Fibroblast of villous mesenchyme (primary cell): Measurements from ENCODE around the gene MBNL1. TPM values are rescaled to one million over a fixed set of nuclear protein-coding genes. Genes with fewer than 3 reads are reported as not detected.
A peak's percentile ranks its signal among the peaks of the same experiment; 100 is the strongest.

ENCODE experiments used
- DNase-seq: peaks from one replicate; pipeline ENCODE4 v3.0.0-alpha.2; 2010; ENCODE audit warnings: low read depth
- H3K4me3 ChIP-seq: 2 replicates; pipeline ENCODE4 v1.5.1; 2011; ENCODE audit warnings: low read depth, mild to moderate bottlenecking, low read length
- total RNA-seq: library from RNA; depleted of rRNA; stranded (reverse); fragments of >200 nt; gene quantifications from 2 replicates; pipeline ENCODE4 v1.2.3, GENCODE V29; 2012
- TF ChIP-seq, protein P1 (sequence below): IDR thresholded peaks from 2 replicates; pipeline ENCODE4 v1.5.1; 2012; ENCODE audit warnings: low read depth, mild to moderate bottlenecking, low read length; ENCODE audit not compliant: insufficient read depth

Gene MBNL1
- total RNA-seq, 1 donor = 440 TPM

DNA sequence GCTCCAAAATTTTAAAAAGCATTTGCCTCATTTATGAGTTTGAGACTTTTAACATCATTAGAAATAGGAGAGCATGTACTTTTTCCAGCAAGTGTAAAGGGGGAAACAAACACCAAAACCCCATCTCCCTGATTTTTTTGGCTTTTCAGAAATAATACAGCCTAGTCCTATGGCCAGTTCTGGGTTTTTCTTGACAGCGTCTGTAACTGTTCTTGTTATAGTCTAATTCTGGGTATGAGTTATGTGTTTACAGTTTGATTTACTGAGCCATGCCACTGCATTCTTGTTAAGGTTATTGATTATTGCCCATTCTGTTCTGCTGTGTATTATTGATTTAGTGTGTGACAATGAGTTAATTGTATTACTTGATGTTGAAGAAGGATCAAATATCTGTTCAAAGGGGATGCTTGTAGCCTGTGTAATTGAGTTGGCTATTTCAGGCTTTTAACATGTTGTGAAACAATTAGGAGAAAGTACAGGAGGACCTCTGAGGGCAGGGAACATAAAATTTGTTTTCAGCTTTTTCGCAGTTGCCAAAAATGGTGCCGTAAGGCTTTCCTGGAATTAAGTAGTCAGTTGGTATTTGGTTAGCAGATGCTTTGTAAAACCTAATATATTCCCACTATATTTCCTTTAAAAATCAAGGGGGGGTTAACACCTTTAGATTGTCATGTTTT lies 46.1 kb downstream of the MBNL1 start:
- TF ChIP-seq, protein P1, sequence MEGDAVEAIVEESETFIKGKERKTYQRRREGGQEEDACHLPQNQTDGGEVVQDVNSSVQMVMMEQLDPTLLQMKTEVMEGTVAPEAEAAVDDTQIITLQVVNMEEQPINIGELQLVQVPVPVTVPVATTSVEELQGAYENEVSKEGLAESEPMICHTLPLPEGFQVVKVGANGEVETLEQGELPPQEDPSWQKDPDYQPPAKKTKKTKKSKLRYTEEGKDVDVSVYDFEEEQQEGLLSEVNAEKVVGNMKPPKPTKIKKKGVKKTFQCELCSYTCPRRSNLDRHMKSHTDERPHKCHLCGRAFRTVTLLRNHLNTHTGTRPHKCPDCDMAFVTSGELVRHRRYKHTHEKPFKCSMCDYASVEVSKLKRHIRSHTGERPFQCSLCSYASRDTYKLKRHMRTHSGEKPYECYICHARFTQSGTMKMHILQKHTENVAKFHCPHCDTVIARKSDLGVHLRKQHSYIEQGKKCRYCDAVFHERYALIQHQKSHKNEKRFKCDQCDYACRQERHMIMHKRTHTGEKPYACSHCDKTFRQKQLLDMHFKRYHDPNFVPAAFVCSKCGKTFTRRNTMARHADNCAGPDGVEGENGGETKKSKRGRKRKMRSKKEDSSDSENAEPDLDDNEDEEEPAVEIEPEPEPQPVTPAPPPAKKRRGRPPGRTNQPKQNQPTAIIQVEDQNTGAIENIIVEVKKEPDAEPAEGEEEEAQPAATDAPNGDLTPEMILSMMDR = no peak
- peak; percentile 61 for DNase-seq
- no peak overlapping the region for H3K4me3 ChIP-seq

DNA sequence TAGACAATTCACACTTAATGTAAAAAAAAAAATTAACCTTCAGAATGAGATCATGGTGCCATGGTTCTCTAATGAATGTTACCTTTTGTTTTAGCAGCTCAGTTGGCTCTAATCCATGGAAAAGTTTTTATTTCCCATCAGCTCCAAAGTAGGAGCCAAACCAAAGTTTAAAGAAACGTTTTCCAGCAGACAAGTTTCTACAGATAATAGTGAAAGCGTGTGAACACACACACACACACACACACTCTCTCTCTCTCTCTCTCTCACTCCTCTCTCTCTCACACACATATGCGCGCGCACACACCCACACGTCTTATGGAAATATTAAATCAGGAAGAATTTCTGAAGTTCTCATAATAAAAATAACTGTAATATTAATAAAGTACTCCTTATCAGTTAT lies 46.9 kb downstream of the MBNL1 start:
- H3K4me3 ChIP-seq = no peak overlapping the region
- DNase-seq = no peak
- TF ChIP-seq, protein P1 = no peak

DNA sequence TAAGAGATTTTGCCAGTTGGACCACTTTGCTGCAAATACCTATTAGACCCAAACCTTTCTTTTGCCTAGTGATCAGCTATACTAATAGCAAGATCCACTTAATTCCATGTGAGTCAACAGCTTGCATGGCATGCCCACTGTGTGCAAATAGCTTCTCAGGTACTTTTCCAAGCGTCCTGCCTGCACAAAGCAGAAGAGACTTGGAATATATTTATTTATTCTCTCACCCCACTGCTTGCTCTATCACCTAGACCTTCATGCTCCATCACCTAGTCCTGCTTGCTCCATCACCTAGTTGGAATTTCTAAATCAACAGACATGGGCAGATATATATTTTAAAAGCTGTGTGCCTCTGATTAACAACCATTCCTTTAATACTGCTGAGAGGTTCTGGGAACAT lies 47.6 kb downstream of the MBNL1 start:
- TF ChIP-seq, protein P1 = no peak

DNA sequence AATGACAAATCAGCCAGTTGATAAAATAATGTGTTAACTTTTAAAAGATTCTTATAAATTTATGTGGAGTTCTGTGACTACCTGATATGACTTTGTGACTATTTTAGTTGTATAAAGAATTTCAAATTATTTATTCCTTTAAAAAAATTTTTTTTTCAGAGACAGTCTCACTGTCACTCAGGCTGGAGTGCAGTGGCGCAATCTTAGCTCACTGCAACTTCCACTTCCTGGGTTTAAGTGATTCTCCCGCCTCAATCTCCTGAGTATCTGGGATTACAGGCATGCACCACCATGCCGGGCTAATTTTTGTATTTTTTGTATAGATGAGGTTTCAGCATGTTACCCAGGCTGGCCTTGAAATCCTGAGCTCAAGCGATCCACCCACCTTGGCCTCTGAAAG lies 48.5 kb downstream of the MBNL1 start:
- DNase-seq = no peak
- no peak overlapping the region for H3K4me3 ChIP-seq
- TF ChIP-seq, protein P1 = no peak

More for the DNA sequence above, 47.6 kb downstream of the MBNL1 start:
- DNase-seq = no peak
- H3K4me3 ChIP-seq = no peak overlapping the region

DNA sequence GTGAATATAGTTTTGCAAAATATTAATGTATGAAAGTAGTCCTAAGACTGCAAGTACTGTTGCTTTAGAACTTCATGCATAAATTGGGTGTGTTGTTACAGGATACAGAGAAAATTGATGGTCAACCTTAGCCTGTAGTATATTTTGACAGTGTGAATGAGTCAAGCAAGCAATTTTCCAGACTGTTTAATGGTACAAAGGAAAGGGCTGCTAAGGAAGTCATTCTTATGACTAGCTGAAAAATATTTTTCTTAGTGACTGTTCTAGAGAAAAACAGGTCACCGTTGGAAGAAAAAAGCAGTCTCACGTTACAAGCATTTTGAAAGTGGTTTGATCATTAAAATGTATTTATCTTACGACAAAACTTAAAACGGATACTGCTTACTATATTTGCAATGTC lies 49.2 kb downstream of the MBNL1 start:
- DNase-seq = peak; percentile 68
- no peak overlapping the region for H3K4me3 ChIP-seq
- TF ChIP-seq, protein P1 = no peak

DNA sequence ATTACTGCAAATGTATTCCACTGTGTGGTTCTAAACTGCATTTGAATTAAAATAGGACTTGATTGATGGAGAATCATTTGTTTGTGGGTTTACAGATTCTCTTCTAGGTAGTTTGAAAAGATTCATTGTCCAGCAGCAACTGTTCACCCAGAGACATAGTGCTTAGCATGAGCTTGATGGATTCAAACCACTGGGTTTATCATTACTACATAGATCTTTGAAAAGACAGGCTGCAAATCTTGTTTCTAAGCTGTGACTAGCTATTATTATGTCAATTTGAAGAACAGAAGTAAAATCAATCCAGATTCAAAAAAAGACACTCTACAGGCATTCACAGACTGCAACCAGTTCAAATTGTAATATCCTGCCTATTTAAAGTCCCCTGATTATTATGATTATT lies 49.8 kb downstream of the MBNL1 start:
- DNase-seq = no peak
- TF ChIP-seq, protein P1 = no peak
- no peak overlapping the region for H3K4me3 ChIP-seq

DNA sequence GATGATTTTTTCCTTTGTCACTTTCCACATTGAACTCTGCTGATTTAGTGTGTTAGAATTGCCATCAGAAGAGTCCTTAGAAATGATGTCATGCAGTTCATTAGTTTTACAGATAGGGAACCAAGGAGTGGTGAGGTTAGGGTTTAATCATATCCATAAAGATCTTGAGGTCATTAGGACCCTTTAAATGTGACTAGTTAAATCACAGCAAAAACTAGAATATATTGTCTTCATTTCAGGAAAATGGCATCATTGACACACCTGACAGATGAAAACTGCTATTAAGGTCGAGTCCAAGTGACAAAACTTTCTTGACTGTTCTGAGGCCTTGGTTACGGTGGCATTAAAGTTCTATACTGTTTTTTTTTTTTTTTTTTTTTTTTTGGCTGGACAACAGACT lies 50.5 kb downstream of the MBNL1 start:
- TF ChIP-seq, protein P1 = no peak
- no peak overlapping the region for H3K4me3 ChIP-seq
- DNase-seq = no peak
